ENCODE results near the gene TMA16.

Gene TMA16

DNA sequence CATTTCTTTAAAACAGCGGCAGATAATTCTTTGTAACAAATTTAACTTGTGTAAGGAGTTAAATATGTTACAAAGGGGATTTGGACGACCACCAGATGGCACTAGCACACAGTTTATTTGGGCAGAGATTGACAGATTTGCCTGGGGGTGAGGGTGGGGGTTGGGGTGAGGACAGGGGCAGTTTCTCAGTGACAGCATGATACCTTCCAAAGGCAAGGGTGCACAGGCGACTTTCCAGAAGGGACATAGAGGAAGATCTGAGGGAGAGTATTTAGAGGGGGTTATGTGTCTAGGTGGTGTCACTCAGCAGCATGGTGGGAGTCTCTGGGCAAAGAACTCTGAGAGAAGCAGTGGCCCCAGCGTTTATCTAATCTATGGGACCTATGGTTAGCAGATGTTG is 9.6 kb upstream of the TMA16 start:
- TF ChIP-seq CTCF (IDR thresholded peaks at IDR 0.05; ENCODE audit: control insufficient read depth, insufficient read depth, low read depth, low read length, missing control alignments): peak; percentile 48
- no peak overlapping the region for H3K4me3 ChIP-seq (ENCODE audit: control insufficient read depth, low read depth, low read length)
- no peak for DNase-seq (ENCODE audit: low read depth)

- DNase-seq (ENCODE audit: low read depth): no peak
- H3K4me3 ChIP-seq (ENCODE audit: control insufficient read depth, low read depth, low read length): no peak overlapping the region
- TF ChIP-seq CTCF (IDR thresholded peaks at IDR 0.05; ENCODE audit: control insufficient read depth, insufficient read depth, low read depth, low read length, missing control alignments): no peak
Measured at GRCh38 chr4:163485589-163485988, 8.9 kb upstream of the TMA16 start.

DNA sequence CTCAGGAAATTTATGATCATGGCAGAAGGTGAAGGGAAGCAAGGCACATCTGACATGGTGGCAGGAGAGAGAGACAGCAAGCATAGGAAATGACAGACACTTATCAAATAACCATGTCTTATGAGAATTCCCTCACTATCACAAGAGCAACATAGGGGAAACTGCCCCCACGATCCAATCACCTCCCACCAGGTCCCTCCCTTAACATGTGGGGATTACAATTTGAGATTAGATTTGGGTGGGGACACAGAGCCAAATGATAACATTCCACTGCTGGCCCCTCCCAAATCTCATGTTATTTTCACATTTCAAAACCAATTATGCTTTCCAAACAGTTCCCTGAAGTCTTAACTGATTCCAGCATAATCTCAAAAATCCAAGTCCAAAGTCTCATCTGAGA is 8.2 kb upstream of the TMA16 start:
- no peak for DNase-seq (ENCODE audit: low read depth)
- no peak overlapping the region for H3K4me3 ChIP-seq (ENCODE audit: control insufficient read depth, low read depth, low read length)
- no peak for TF ChIP-seq CTCF (IDR thresholded peaks at IDR 0.05; ENCODE audit: control insufficient read depth, insufficient read depth, low read depth, low read length, missing control alignments)

DNA sequence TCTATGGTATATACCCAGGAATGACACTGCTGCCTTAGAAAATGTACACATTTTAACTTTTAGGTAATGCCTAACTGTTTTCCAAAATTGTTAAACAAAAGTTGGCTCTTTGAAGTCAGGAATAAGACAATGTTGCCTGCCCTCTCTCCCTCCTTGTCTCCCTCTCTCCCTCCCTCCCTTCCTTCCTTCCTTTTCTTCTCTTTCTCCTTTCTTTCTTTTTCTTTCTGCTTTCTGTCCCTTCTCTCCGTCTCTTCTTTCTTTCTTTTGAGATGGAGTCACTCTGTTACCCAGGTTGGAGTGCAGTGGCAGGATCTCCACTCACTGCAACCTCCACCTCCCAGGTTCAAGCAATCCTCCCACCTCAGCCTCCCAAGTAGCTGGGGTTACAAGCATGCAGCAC is 4.6 kb upstream of the TMA16 start:
- no peak overlapping the region for H3K4me3 ChIP-seq (ENCODE audit: control insufficient read depth, low read depth, low read length)
- no peak for DNase-seq (ENCODE audit: low read depth)
- no peak for TF ChIP-seq CTCF (IDR thresholded peaks at IDR 0.05; ENCODE audit: control insufficient read depth, insufficient read depth, low read depth, low read length, missing control alignments)

GRCh38 chr4:163492951-163493504 is 1.5 kb upstream of the TMA16 start:
- DNase-seq (ENCODE audit: low read depth): no peak
- no peak overlapping the region for H3K4me3 ChIP-seq (ENCODE audit: control insufficient read depth, low read depth, low read length)
- no peak for TF ChIP-seq CTCF (IDR thresholded peaks at IDR 0.05; ENCODE audit: control insufficient read depth, insufficient read depth, low read depth, low read length, missing control alignments)

- TF ChIP-seq CTCF (IDR thresholded peaks at IDR 0.05; ENCODE audit: control insufficient read depth, insufficient read depth, low read depth, low read length, missing control alignments): no peak
- H3K4me3 ChIP-seq (ENCODE audit: control insufficient read depth, low read depth, low read length): peak overlapping the region; percentile 99
- no peak for DNase-seq (ENCODE audit: low read depth)
Measured at GRCh38 chr4:163493643-163494359, 689 bp upstream of the TMA16 start.
